Measurements from ENCODE around the gene REV3L. TPM values are rescaled to one million over a fixed set of nuclear protein-coding genes. Genes with fewer than 3 reads are reported as not detected.

REV3L gene
- total and polyA plus RNA-seq, 2 of the 8 experiments (the other 6 are each of a cell fraction or from before 2014, with no cell fraction given), result 2.1 to 6.6 TPM

GRCh38 chr6:111449129-111449528, 33.9 kb downstream of the REV3L start (continued):
- TF ChIP-seq E2F6 (IDR thresholded peaks at IDR 0.05) (no peak), POLR2A (IDR thresholded peaks at IDR 0.05; ENCODE audit: control extremely low read depth in 1 of 2, low read depth in 2 of 2, low read length in 2 of 2) (no peak), JUND (IDR thresholded peaks at IDR 0.05; ENCODE audit: low read length) (no peak), BRCA1 (IDR thresholded peaks at IDR 0.05; ENCODE audit: low read depth, low read length) (no peak), RNF2 (IDR thresholded peaks at IDR 0.05; ENCODE audit: borderline replicate concordance, low read depth, low read length, missing control alignments, poor library complexity, severe bottlenecking) (no peak), KDM1A (IDR thresholded peaks at IDR 0.05; ENCODE audit: borderline replicate concordance, low read length) (no peak)

Data from H1 (cell line).